ENCODE measurements around the gene RRM1. TPM values are rescaled to one million over a fixed set of nuclear protein-coding genes. Genes with fewer than 3 reads are reported as not detected.

The RRM1 gene
- total RNA-seq, 1 experiment from 2014 or later: 68.1 TPM

DNA sequence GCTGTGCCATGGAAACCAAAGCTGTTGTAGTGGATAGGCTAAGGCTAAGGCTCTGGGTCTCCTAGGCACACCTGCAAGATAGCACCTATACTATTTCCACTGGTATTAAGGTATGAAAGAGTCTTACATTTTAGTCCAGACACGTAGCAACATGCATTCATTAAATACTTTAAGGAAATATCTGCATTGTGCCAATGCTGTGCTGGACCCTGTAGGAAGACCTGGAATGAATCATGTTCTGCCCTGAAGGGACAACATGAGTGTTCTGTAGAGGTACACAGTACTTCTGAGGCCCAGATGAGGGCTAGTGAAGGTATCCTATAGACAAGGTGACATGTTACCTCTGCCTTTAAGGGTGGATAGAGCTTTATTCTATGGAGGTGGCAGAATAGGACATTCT, 35.2 kb upstream of the RRM1 start:
- no peaks in the 10 kb centered on the region for H3K9me3 ChIP-seq (ENCODE audit: insufficient read depth, low read depth)
- TF ChIP-seq, protein P1, sequence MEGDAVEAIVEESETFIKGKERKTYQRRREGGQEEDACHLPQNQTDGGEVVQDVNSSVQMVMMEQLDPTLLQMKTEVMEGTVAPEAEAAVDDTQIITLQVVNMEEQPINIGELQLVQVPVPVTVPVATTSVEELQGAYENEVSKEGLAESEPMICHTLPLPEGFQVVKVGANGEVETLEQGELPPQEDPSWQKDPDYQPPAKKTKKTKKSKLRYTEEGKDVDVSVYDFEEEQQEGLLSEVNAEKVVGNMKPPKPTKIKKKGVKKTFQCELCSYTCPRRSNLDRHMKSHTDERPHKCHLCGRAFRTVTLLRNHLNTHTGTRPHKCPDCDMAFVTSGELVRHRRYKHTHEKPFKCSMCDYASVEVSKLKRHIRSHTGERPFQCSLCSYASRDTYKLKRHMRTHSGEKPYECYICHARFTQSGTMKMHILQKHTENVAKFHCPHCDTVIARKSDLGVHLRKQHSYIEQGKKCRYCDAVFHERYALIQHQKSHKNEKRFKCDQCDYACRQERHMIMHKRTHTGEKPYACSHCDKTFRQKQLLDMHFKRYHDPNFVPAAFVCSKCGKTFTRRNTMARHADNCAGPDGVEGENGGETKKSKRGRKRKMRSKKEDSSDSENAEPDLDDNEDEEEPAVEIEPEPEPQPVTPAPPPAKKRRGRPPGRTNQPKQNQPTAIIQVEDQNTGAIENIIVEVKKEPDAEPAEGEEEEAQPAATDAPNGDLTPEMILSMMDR (conservative IDR thresholded peaks at IDR 0.05): no peak
- TF ChIP-seq EZH2 (IDR thresholded peaks at IDR 0.05; ENCODE audit: low read depth): no peak
- DNase-seq: no peak
- no peak overlapping the region for H3K4me3 ChIP-seq
- no peaks in the 10 kb centered on the region for H3K36me3 ChIP-seq (ENCODE audit: low read depth)
- CTCF ChIA-PET: no interaction called here
- H3K4me2 ChIP-seq: no peak overlapping the region
- H4K20me1 ChIP-seq (ENCODE audit: insufficient read depth): no peaks in the 10 kb centered on the region
- no peaks in the 10 kb centered on the region for H3K79me2 ChIP-seq (ENCODE audit: low read depth)
- H2AFZ ChIP-seq: no peak overlapping the region
- no peaks in the 10 kb centered on the region for H3K9me2 ChIP-seq (ENCODE audit: insufficient read depth)
- no TSS peak for BruUV-seq (replicated peaks)
- no peak overlapping the region for H3K27ac ChIP-seq
- intact Hi-C loops (cut with micrococcal nuclease; ENCODE audit: unreplicated experiment): no loop called here
- H3F3A ChIP-seq (ENCODE audit: insufficient read depth, low read depth): no peaks in the 10 kb centered on the region
- H3K4me1 ChIP-seq (replicated peaks; ENCODE audit: insufficient read depth): no peaks in the 10 kb centered on the region
- POLR2A ChIA-PET (ENCODE audit: unreplicated experiment): no interaction called here
- H3K27me3 ChIP-seq (ENCODE audit: insufficient read depth, low read depth): no peaks in the 10 kb centered on the region

DNA sequence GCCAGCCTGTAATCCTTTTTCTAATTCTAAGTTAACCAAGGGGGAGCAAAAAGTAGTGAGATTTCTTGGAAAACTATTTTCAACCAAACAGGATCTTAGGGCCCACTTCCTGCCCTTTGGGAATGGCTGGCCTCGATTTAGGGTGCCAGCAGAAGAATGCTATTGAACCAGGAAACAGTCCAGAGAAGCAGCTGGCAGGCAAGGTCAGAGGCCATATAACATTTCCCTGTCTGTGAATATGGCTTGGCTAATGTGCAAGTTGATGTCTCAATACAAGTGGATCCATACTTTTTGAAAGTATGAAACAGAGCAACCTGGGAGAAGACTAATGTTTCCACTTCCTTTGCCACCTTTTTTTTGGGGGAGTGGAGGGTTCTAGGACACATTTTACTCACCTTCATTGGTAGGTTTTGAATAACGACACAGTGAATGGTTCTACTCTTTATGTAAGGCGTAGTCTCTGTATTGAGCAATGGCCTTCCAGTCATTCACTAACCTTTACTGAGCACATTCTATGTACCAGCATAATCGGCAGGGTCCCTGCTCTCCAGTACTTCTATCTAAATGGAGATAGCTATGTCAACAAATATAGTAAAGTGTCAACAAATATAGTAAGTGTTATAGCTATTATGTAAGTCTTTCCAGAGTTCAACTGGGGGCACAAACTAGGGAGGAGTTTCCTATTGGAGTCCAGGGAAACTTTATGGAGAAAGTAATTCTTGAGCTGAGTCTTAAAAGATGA, 34.2 kb upstream of the RRM1 start:
- no peak for DNase-seq
- no TSS peak for BruUV-seq (replicated peaks)

DNA sequence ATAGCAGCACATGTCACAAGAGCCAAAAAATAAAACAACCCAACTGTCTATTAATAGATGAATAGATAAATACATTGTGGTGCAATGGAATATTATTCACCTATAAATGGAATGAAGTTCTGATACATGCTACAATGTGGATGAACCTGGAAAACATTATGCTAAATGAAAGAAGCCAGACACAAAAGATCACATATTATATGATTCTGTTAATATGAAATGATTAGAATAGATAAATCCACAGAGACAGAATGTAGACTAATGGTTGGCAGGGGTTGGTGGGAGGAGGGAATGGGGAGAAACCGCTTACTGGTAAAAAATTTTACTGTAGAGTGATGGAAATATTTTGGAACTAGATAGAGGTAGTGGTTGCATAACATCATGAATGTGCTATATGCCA, 32.9 kb upstream of the RRM1 start:
- Histone ChIP-seq H3K4me2 (no peak overlapping the region), H3K79me2 (ENCODE audit: low read depth) (no peaks in the 10 kb centered on the region), H3K27me3 (ENCODE audit: insufficient read depth, low read depth) (no peaks in the 10 kb centered on the region), H3K4me3 (no peak overlapping the region), H3K4me1 (replicated peaks; ENCODE audit: insufficient read depth) (no peaks in the 10 kb centered on the region), H4K20me1 (ENCODE audit: insufficient read depth) (no peaks in the 10 kb centered on the region), H3K27ac (no peak overlapping the region), H3K36me3 (ENCODE audit: low read depth) (no peaks in the 10 kb centered on the region), H3F3A (ENCODE audit: insufficient read depth, low read depth) (no peaks in the 10 kb centered on the region), H3K9me3 (ENCODE audit: insufficient read depth, low read depth) (no peaks in the 10 kb centered on the region), H2AFZ (no peak overlapping the region), H3K9me2 (ENCODE audit: insufficient read depth) (no peaks in the 10 kb centered on the region)
- intact Hi-C loops (cut with micrococcal nuclease; ENCODE audit: unreplicated experiment): no loop called here
- ChIA-PET POLR2A (ENCODE audit: unreplicated experiment) (no interaction called here), CTCF (no interaction called here)
- TF ChIP-seq, protein P1 (conservative IDR thresholded peaks at IDR 0.05): no peak
- no peak for TF ChIP-seq EZH2 (IDR thresholded peaks at IDR 0.05; ENCODE audit: low read depth)
- no TSS peak for BruUV-seq (replicated peaks)
- no peak for DNase-seq

More for the DNA sequence above, 34.2 kb upstream of the RRM1 start:
- Histone ChIP-seq H3K4me3 (no peak overlapping the region), H2AFZ (no peak overlapping the region), H3K9me3 (ENCODE audit: insufficient read depth, low read depth) (no peaks in the 10 kb centered on the region), H3K4me1 (replicated peaks; ENCODE audit: insufficient read depth) (no peaks in the 10 kb centered on the region), H3K4me2 (no peak overlapping the region), H3K36me3 (ENCODE audit: low read depth) (no peaks in the 10 kb centered on the region), H3F3A (ENCODE audit: insufficient read depth, low read depth) (no peaks in the 10 kb centered on the region), H4K20me1 (ENCODE audit: insufficient read depth) (no peaks in the 10 kb centered on the region), H3K79me2 (ENCODE audit: low read depth) (no peaks in the 10 kb centered on the region), H3K27me3 (ENCODE audit: insufficient read depth, low read depth) (no peaks in the 10 kb centered on the region), H3K27ac (no peak overlapping the region), H3K9me2 (ENCODE audit: insufficient read depth) (no peaks in the 10 kb centered on the region)
- intact Hi-C loops (cut with micrococcal nuclease; ENCODE audit: unreplicated experiment): no loop called here
- POLR2A ChIA-PET (ENCODE audit: unreplicated experiment): no interaction called here
- CTCF ChIA-PET: no interaction called here
- TF ChIP-seq, protein P1 (conservative IDR thresholded peaks at IDR 0.05): no peak
- TF ChIP-seq EZH2 (IDR thresholded peaks at IDR 0.05; ENCODE audit: low read depth): no peak
